ENCODE measurements around the gene DNASE2.

The DNASE2 gene

DNA sequence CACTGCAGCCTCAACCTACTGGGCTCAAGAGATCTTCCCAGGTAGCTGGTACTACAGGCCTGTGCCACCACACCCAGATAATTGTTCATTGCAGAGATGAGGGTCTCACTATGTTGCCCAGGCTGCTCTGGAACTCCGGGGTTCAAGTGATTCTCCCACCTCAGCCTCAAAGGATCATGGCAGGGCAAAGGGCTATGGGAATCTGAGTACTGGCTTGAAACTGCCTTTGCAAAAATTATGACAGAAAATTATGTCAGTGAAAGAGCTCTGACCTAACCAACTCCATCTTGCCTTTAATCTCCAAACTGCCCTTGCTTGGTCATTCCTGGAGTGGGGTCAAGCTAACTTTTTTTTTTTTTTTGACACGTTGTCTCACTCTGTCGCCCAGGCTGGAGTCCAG lies 1.3 kb upstream of the DNASE2 start:
- no peak overlapping the region for H3K4me3 ChIP-seq (replicated peaks; ENCODE audit: insufficient read depth, low read length)
- DNase-seq (ENCODE audit: low read depth in 1 of 2, low spot score in 1 of 2) = no peak
- H3K27ac ChIP-seq (replicated peaks) = peak overlapping the region; percentile 66
- TF ChIP-seq, protein P1, sequence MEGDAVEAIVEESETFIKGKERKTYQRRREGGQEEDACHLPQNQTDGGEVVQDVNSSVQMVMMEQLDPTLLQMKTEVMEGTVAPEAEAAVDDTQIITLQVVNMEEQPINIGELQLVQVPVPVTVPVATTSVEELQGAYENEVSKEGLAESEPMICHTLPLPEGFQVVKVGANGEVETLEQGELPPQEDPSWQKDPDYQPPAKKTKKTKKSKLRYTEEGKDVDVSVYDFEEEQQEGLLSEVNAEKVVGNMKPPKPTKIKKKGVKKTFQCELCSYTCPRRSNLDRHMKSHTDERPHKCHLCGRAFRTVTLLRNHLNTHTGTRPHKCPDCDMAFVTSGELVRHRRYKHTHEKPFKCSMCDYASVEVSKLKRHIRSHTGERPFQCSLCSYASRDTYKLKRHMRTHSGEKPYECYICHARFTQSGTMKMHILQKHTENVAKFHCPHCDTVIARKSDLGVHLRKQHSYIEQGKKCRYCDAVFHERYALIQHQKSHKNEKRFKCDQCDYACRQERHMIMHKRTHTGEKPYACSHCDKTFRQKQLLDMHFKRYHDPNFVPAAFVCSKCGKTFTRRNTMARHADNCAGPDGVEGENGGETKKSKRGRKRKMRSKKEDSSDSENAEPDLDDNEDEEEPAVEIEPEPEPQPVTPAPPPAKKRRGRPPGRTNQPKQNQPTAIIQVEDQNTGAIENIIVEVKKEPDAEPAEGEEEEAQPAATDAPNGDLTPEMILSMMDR (IDR thresholded peaks at IDR 0.05; ENCODE audit: insufficient read depth, low read length) = no peak
- TF ChIP-seq POLR2AphosphoS5 (IDR thresholded peaks at IDR 0.05; ENCODE audit: low read depth) (no peak), GABPA (IDR thresholded peaks at IDR 0.05; ENCODE audit: low read depth) (no peak), SPI1 (IDR thresholded peaks at IDR 0.05; ENCODE audit: borderline replicate concordance, low read depth) (no peak)
- TF ChIP-seq, protein P2, sequence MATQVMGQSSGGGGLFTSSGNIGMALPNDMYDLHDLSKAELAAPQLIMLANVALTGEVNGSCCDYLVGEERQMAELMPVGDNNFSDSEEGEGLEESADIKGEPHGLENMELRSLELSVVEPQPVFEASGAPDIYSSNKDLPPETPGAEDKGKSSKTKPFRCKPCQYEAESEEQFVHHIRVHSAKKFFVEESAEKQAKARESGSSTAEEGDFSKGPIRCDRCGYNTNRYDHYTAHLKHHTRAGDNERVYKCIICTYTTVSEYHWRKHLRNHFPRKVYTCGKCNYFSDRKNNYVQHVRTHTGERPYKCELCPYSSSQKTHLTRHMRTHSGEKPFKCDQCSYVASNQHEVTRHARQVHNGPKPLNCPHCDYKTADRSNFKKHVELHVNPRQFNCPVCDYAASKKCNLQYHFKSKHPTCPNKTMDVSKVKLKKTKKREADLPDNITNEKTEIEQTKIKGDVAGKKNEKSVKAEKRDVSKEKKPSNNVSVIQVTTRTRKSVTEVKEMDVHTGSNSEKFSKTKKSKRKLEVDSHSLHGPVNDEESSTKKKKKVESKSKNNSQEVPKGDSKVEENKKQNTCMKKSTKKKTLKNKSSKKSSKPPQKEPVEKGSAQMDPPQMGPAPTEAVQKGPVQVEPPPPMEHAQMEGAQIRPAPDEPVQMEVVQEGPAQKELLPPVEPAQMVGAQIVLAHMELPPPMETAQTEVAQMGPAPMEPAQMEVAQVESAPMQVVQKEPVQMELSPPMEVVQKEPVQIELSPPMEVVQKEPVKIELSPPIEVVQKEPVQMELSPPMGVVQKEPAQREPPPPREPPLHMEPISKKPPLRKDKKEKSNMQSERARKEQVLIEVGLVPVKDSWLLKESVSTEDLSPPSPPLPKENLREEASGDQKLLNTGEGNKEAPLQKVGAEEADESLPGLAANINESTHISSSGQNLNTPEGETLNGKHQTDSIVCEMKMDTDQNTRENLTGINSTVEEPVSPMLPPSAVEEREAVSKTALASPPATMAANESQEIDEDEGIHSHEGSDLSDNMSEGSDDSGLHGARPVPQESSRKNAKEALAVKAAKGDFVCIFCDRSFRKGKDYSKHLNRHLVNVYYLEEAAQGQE (IDR thresholded peaks at IDR 0.05; ENCODE audit: insufficient replicate concordance, low read depth) = no peak
- no peaks in the 10 kb centered on the region for H3K27me3 ChIP-seq (ENCODE audit: insufficient read depth, poor library complexity, severe bottlenecking)

DNA sequence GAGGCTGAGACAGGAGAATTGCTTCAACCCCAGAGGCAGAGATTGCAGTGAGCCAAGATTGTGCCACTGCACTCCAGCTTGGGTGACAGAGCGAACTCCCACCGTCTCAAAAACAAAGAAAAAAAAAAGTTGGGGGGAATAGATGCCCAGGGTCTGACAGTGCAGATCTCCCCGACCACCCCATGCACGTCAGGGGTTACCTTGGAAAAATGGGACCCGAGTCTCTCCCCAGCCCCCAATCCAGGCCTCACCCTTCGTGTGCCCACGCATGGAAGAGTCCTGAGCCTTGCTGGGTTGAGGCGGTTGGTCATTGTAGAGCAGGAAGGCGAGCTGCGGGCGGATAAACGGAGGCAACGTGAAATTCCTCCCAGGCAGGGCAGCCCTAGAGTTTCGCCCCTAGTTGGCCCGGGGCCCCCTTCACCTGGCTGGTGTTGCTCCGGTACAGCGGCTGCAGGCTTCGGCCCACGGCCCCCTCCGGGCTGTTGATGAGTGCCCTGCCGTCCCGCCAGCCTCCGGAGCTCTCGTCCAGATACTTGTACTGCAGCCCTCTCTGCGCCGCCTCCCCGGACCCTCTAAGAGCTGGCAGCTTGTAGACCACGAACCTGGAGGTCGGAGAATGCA lies 588 bp downstream of the DNASE2 start:
- DNase-seq (ENCODE audit: low read depth in 1 of 2, low spot score in 1 of 2) = no peak
- TF ChIP-seq, protein P2 (IDR thresholded peaks at IDR 0.05; ENCODE audit: insufficient replicate concordance, low read depth) = no peak
- no peak for TF ChIP-seq SPI1 (IDR thresholded peaks at IDR 0.05; ENCODE audit: borderline replicate concordance, low read depth)
- no peak for TF ChIP-seq GABPA (IDR thresholded peaks at IDR 0.05; ENCODE audit: low read depth)
- TF ChIP-seq, protein P1 (IDR thresholded peaks at IDR 0.05; ENCODE audit: insufficient read depth, low read length) = no peak
- TF ChIP-seq POLR2AphosphoS5 (IDR thresholded peaks at IDR 0.05; ENCODE audit: low read depth) = no peak
- Histone ChIP-seq H3K27ac (replicated peaks) (peak overlapping the region; percentile 66), H3K4me3 (replicated peaks; ENCODE audit: insufficient read depth, low read length) (peak overlapping the region; percentile 32), H3K27me3 (ENCODE audit: insufficient read depth, poor library complexity, severe bottlenecking) (no peaks in the 10 kb centered on the region)

DNA sequence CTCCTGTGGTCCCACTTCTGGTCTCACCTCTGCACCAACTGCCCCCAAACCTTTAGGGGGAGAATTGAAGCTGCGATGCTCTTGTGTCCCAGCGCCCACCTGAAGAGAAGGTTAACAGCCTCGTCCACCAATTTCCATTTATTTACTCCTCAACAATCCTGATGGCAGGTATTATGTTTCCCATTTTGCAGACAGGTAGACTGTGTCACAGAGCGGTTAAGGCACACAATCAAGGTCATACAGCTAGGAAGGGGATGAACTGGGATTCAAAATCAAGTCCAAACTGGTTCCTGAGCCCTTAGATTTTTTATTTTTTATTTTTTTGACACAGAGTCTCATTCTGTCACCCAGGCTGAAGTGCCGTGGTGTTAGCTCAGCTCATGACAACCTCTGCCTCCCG lies 6.2 kb downstream of the DNASE2 start:
- Histone ChIP-seq H3K27ac (replicated peaks) (no peak overlapping the region), H3K27me3 (ENCODE audit: insufficient read depth, poor library complexity, severe bottlenecking) (no peaks in the 10 kb centered on the region), H3K4me3 (replicated peaks; ENCODE audit: insufficient read depth, low read length) (no peak overlapping the region)
- no peak for DNase-seq (ENCODE audit: low read depth in 1 of 2, low spot score in 1 of 2)
- TF ChIP-seq, protein P1 (IDR thresholded peaks at IDR 0.05; ENCODE audit: insufficient read depth, low read length) = no peak
- TF ChIP-seq GABPA (IDR thresholded peaks at IDR 0.05; ENCODE audit: low read depth) (no peak), POLR2AphosphoS5 (IDR thresholded peaks at IDR 0.05; ENCODE audit: low read depth) (no peak), SPI1 (IDR thresholded peaks at IDR 0.05; ENCODE audit: borderline replicate concordance, low read depth) (no peak)
- TF ChIP-seq, protein P2 (IDR thresholded peaks at IDR 0.05; ENCODE audit: insufficient replicate concordance, low read depth) = no peak

Measured in HL-60 (cell line).